A673 (cell line): ENCODE measurements around the gene LCP2. TPM values are rescaled to one million over a fixed set of nuclear protein-coding genes. Genes with fewer than 3 reads are reported as not detected.

ENCODE experiments used
- BruUV-seq: library from RNA; stranded (reverse); fragments of 400-500 nt; replicated peaks from 2 replicates; lab custom pipeline; 2021; lab: Mats Ljungman, UMichigan
- CTCF ChIA-PET: fragments of 300-600 bp; sonication (Branson Sonifier 250); formaldehyde crosslinking; loops from one replicate; lab custom pipeline; 2022; ENCODE audit warnings: antibody characterized with exemption; lab: Charles Lee
- POLR2A ChIA-PET: fragments of 300-600 bp; sonication (Branson Sonifier 250); formaldehyde crosslinking; loops from one replicate; lab custom pipeline; 2022; ENCODE audit warnings: antibody characterized with exemption; ENCODE audit not compliant: low non-redundant PET; lab: Charles Lee
- DNase-seq: peaks from one replicate; pipeline ENCODE4 v3.0.0-alpha.2; 2015; ENCODE audit warnings: low spot score
- H3K27ac ChIP-seq: fragments of 200-600 bp; sonication (generic); 2 replicates; pipeline ENCODE4 v1.5.1; 2016; ENCODE audit warnings: mixed run types, low read depth, mild to moderate bottlenecking, mixed read lengths, antibody characterized with exemption, low read length; ENCODE audit not compliant: poor library complexity, severe bottlenecking
- H3K27me3 ChIP-seq: fragments of 200-600 bp; sonication (generic); replicated peaks from 2 replicates; pipeline ENCODE4 v1.6.1; 2017; ENCODE audit warnings: mixed run types, low read depth, mild to moderate bottlenecking, mixed read lengths, antibody characterized with exemption, low read length; ENCODE audit not compliant: insufficient read depth, poor library complexity
- H3K36me3 ChIP-seq: fragments of 200-600 bp; sonication (generic); 2 replicates; pipeline ENCODE4 v1.6.1; 2016; ENCODE audit warnings: mixed run types, mild to moderate bottlenecking, mixed read lengths, antibody characterized with exemption, low read length; ENCODE audit not compliant: insufficient read depth, poor library complexity, severe bottlenecking
- H3K4me1 ChIP-seq: fragments of 200-600 bp; sonication (generic); 2 replicates; pipeline ENCODE4 v1.6.1; 2017; ENCODE audit warnings: mixed run types, mild to moderate bottlenecking, mixed read lengths, antibody characterized with exemption, low read length; ENCODE audit not compliant: insufficient read depth, poor library complexity, severe bottlenecking
- H3K4me3 ChIP-seq: fragments of 200-600 bp; sonication (generic); 2 replicates; pipeline ENCODE4 v1.5.1; 2016; ENCODE audit warnings: low read depth, mixed run types, mild to moderate bottlenecking, mixed read lengths, low read length; ENCODE audit not compliant: poor library complexity, severe bottlenecking
- H3K9me3 ChIP-seq: fragments of 200-600 bp; sonication (generic); 2 replicates; pipeline ENCODE4 v1.6.1; 2016; ENCODE audit warnings: mixed run types, low read depth, mild to moderate bottlenecking, mixed read lengths, antibody characterized with exemption, low read length; ENCODE audit not compliant: poor library complexity, severe bottlenecking
- EZH2 ChIP-seq: fragments of 200-600 bp; sonication (generic); IDR thresholded peaks from 2 replicates; pipeline ENCODE4 v1.6.1; 2017; ENCODE audit warnings: borderline replicate concordance, low read depth, mild to moderate bottlenecking, mixed read lengths, antibody characterized with exemption, low read length; ENCODE audit not compliant: poor library complexity, severe bottlenecking
- intact Hi-C: fragments of 100-400 bp; cut with micrococcal nuclease; formaldehyde crosslinking; loops from one replicate; pipeline ENCODE4 v1.10.0; 2022; ENCODE audit not compliant: unreplicated experiment
- total RNA-seq: library from RNA; stranded (reverse); gene quantifications from 2 replicates; pipeline ENCODE4 v1.2.3, GENCODE V29; 2021
- TF ChIP-seq, protein P1 (sequence below): fragments of 300-800, 200-600 bp; sonication (generic); conservative IDR thresholded peaks from 2 replicates; pipeline ENCODE4 v1.5.1; 2017; ENCODE audit warnings: low read depth, mild to moderate bottlenecking, antibody characterized with exemption, low read length, moderate library complexity, mixed read lengths

Gene LCP2
- total RNA-seq, 1 experiment from 2014 or later = not detected

DNA sequence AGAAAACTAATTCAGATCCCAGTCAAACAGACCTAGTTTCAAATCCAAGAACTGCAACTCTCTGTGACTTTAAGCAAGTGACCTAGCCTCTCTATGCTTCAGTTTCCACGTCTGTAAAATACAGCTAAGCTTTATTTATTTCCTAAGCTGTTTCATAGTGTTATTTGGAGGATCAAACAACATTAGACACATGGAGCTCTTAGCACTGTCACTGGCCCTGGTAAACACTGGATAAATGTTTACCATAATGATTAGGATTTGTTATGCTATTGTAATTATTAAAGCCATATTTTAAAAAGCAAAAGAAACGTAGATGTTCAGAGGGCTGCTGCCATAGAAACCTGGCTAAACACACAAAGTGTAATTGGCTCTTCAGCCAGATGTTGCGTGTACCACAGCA, 91.4 kb downstream of the LCP2 start:
- BruUV-seq = no TSS peak
- TF ChIP-seq, protein P1, sequence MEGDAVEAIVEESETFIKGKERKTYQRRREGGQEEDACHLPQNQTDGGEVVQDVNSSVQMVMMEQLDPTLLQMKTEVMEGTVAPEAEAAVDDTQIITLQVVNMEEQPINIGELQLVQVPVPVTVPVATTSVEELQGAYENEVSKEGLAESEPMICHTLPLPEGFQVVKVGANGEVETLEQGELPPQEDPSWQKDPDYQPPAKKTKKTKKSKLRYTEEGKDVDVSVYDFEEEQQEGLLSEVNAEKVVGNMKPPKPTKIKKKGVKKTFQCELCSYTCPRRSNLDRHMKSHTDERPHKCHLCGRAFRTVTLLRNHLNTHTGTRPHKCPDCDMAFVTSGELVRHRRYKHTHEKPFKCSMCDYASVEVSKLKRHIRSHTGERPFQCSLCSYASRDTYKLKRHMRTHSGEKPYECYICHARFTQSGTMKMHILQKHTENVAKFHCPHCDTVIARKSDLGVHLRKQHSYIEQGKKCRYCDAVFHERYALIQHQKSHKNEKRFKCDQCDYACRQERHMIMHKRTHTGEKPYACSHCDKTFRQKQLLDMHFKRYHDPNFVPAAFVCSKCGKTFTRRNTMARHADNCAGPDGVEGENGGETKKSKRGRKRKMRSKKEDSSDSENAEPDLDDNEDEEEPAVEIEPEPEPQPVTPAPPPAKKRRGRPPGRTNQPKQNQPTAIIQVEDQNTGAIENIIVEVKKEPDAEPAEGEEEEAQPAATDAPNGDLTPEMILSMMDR = no peak
- TF ChIP-seq EZH2 = no peak

DNA sequence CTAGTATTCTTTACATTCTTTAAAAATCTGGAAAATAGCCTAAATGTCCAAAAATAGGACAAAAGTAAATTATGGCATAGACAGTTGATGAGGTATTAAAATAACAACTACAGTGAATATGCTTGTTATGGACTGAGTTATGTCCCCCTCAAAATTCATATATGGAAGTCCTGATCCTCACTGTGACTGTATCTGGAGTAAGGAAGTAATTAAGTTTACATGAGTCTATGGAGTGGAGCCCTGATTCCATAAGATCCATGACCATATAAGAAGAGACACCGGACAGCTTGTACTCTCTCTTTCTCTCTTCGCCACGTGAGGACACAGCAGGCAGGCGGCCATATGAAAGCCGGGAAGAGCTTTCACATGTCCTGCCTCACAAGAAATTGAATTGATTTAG, 93.4 kb downstream of the LCP2 start:
- Histone ChIP-seq H3K4me1 (no peaks in the 10 kb centered on the region), H3K27ac (no peak overlapping the region), H3K4me3 (no peak overlapping the region), H3K27me3 (no peaks in the 10 kb centered on the region), H3K9me3 (no peaks in the 10 kb centered on the region), H3K36me3 (no peaks in the 10 kb centered on the region)
- ChIA-PET POLR2A (no interaction called here), CTCF (no interaction called here)
- TF ChIP-seq EZH2 = no peak
- TF ChIP-seq, protein P1 = no peak
- intact Hi-C loops = no loop called here
- no peak for DNase-seq
- BruUV-seq = no TSS peak

More for the DNA sequence above, 91.4 kb downstream of the LCP2 start:
- H3K27me3 ChIP-seq = no peaks in the 10 kb centered on the region
- CTCF ChIA-PET = no interaction called here
- no peak overlapping the region for H3K4me3 ChIP-seq
- no peak overlapping the region for H3K27ac ChIP-seq
- no peaks in the 10 kb centered on the region for H3K4me1 ChIP-seq
- DNase-seq = no peak
- POLR2A ChIA-PET = no interaction called here
- H3K9me3 ChIP-seq = no peaks in the 10 kb centered on the region
- intact Hi-C loops = no loop called here
- H3K36me3 ChIP-seq = no peaks in the 10 kb centered on the region

DNA sequence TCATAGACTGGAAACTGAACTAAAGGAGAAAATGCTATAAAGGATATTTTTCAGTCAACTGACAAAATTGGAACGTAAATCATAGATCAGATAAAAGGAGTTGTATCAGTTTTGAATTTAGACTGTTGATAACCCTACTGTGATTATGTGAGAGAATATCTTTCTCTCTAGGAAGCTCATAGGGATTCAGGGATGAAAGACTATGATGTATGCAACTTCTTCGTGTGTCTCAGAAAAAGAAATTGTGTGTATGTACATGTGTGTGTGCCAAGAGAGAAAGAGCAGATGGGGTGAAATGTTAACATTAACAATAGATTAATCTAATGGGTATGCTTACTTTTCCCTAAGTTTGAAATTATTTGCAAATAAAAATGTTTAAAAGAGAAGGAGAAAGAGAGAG, 95.5 kb downstream of the LCP2 start:
- H3K36me3 ChIP-seq = no peaks in the 10 kb centered on the region
- no peaks in the 10 kb centered on the region for H3K4me1 ChIP-seq
- H3K9me3 ChIP-seq = no peaks in the 10 kb centered on the region
- ChIA-PET CTCF (no interaction called here), POLR2A (no interaction called here)
- H3K27ac ChIP-seq = no peak overlapping the region
- no peak for DNase-seq
- H3K27me3 ChIP-seq = no peaks in the 10 kb centered on the region
- no peak for TF ChIP-seq EZH2
- TF ChIP-seq, protein P1 = no peak
- BruUV-seq = no TSS peak
- H3K4me3 ChIP-seq = no peak overlapping the region
- intact Hi-C loops = no loop called here
